Measurements from ENCODE around the gene CSN2. TPM values are rescaled to one million over a fixed set of nuclear protein-coding genes. Genes with fewer than 3 reads are reported as not detected.

The CSN2 gene
- total RNA-seq, 1 experiment from 2014 or later: not detected

DNA sequence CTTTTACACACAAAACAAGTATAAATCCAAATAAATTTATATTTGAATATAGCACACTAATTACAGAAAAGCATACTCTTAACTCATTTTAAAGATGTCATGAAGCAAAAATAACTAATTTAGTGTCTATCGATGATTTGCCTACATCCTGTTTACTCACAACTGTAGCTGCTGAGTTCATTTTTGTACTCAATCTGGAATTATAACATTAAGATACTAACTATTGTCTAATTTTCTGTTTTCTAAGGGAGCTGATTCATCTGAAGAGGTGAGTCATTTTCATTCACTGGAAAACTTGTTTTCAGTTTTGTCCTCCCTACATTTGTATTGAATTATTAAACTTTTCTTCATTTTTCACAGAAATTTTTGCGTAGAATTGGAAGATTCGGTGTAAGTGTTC is 33.9 kb upstream of the CSN2 start:
- Mint-ChIP-seq H3K4me1 (ENCODE audit: low read depth, unreplicated experiment) (no peaks in the 10 kb centered on the region), H3K36me3 (ENCODE audit: insufficient read depth, unreplicated experiment) (no peaks in the 10 kb centered on the region), H3K27ac (ENCODE audit: unreplicated experiment) (no peak overlapping the region), H3K27me3 (ENCODE audit: unreplicated experiment) (no peaks in the 10 kb centered on the region), H3K4me3 (ENCODE audit: low read depth, unreplicated experiment) (no peak overlapping the region), H3K9me3 (ENCODE audit: low read depth, unreplicated experiment) (no peaks in the 10 kb centered on the region)
- intact Hi-C loops (cut with micrococcal nuclease; ENCODE audit: unreplicated experiment): no loop called here
- DNase-seq: no peak
- BruUV-seq (replicated peaks): no TSS peak
- TF ChIP-seq, protein P1, sequence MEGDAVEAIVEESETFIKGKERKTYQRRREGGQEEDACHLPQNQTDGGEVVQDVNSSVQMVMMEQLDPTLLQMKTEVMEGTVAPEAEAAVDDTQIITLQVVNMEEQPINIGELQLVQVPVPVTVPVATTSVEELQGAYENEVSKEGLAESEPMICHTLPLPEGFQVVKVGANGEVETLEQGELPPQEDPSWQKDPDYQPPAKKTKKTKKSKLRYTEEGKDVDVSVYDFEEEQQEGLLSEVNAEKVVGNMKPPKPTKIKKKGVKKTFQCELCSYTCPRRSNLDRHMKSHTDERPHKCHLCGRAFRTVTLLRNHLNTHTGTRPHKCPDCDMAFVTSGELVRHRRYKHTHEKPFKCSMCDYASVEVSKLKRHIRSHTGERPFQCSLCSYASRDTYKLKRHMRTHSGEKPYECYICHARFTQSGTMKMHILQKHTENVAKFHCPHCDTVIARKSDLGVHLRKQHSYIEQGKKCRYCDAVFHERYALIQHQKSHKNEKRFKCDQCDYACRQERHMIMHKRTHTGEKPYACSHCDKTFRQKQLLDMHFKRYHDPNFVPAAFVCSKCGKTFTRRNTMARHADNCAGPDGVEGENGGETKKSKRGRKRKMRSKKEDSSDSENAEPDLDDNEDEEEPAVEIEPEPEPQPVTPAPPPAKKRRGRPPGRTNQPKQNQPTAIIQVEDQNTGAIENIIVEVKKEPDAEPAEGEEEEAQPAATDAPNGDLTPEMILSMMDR (IDR thresholded peaks at IDR 0.05; ENCODE audit: unreplicated experiment): no peak
- CTCF ChIA-PET: no interaction called here

DNA sequence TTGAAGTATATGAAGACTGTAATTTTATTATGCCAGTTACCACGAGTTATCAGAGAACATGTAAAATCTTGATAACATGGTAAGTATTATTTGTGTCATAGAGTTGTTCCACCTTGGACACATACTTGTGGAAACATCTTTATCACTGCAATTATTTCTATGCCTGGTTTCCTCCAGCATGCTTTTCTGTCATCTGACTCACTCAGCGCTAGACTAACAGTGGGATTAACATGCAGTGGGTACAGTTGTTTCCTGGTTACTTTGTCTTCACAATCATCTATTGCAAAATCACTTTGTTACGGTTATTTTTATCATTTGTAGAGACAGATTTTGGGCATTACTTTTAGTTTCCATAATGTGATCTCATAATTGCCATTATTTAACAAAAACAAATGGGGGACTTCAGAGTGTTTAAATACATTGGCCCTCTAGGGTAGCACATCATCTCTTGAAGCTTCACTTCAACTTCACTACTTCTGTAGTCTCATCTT is 30.0 kb upstream of the CSN2 start, which contains the start of gene STATH:
STATH (plus strand) TSS at position 441 of the 491 bp plus-strand sequence. CDS start 2,472 bp downstream, outside the sequence.
- no TSS peak for BruUV-seq (replicated peaks)
- no peaks in the 10 kb centered on the region for H3K36me3 Mint-ChIP-seq (ENCODE audit: insufficient read depth, unreplicated experiment)

DNA sequence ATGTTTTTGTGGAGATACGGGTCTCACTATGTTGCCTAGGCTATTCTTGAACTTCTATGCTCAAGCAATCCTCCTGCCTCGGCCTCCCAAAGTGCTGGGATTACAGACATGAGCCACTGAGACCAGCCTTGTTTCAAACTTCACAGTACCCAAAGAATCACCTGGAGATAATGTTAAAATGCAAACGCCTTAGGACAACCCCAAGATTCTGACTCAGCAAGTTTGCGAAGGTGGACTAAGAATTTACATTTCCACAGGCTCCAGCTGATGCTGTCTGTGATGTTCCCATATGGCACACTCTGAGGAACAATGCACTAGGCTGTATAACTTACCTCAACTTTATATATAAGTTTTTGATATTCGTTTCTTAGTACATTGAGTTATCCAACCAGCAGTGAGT is 29.3 kb upstream of the CSN2 start:
- H3K4me1 Mint-ChIP-seq (ENCODE audit: low read depth, unreplicated experiment): no peaks in the 10 kb centered on the region
- H3K9me3 Mint-ChIP-seq (ENCODE audit: low read depth, unreplicated experiment): peaks cover 2% of the 10 kb centered on the region
- BruUV-seq (replicated peaks): no TSS peak
- TF ChIP-seq, protein P1 (IDR thresholded peaks at IDR 0.05; ENCODE audit: unreplicated experiment): no peak
- H3K27me3 Mint-ChIP-seq (ENCODE audit: unreplicated experiment): no peaks in the 10 kb centered on the region
- no peak for DNase-seq
- CTCF ChIA-PET: no interaction called here
- H3K27ac Mint-ChIP-seq (ENCODE audit: unreplicated experiment): no peak overlapping the region
- no peaks in the 10 kb centered on the region for H3K36me3 Mint-ChIP-seq (ENCODE audit: insufficient read depth, unreplicated experiment)
- intact Hi-C loops (cut with micrococcal nuclease; ENCODE audit: unreplicated experiment): no loop called here
- H3K4me3 Mint-ChIP-seq (ENCODE audit: low read depth, unreplicated experiment): no peak overlapping the region

More for the DNA sequence above, 30.0 kb upstream of the CSN2 start, which contains the start of gene STATH:
- H3K4me1 Mint-ChIP-seq (ENCODE audit: low read depth, unreplicated experiment): no peaks in the 10 kb centered on the region
- no peaks in the 10 kb centered on the region for H3K27me3 Mint-ChIP-seq (ENCODE audit: unreplicated experiment)
- CTCF ChIA-PET: no interaction called here
- H3K27ac Mint-ChIP-seq (ENCODE audit: unreplicated experiment): no peak within 1 kb of the TSS
- TF ChIP-seq, protein P1 (IDR thresholded peaks at IDR 0.05; ENCODE audit: unreplicated experiment): no peak
- intact Hi-C loops (cut with micrococcal nuclease; ENCODE audit: unreplicated experiment): no loop called here
- peaks cover 2% of the 10 kb centered on the region for H3K9me3 Mint-ChIP-seq (ENCODE audit: low read depth, unreplicated experiment)
- H3K4me3 Mint-ChIP-seq (ENCODE audit: low read depth, unreplicated experiment): no peak within 1 kb of the TSS
- no peak for DNase-seq

DNA sequence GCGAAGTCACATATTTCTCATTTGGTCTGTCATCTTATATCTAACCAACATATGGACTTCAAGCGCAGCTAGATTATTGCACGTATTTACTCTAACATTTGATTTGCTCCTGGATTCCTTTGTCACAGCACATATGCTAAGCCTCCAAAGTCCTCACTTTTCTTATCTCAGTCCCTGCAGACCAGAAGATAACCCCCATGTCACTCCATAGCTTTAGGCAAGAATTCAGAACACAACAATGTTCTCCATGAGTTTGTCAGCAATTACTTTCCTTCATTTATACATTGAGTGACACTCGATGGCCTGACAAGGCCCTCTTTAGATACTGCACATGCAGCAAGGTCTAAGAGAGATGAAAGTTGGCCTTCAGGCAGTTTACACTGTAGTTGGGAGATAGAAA is 25.5 kb upstream of the CSN2 start:
- TF ChIP-seq, protein P1 (IDR thresholded peaks at IDR 0.05; ENCODE audit: unreplicated experiment): no peak
- no peak overlapping the region for H3K27ac Mint-ChIP-seq (ENCODE audit: unreplicated experiment)
- H3K9me3 Mint-ChIP-seq (ENCODE audit: low read depth, unreplicated experiment): peaks cover 2% of the 10 kb centered on the region
- BruUV-seq (replicated peaks): no TSS peak
- DNase-seq: no peak
- no peaks in the 10 kb centered on the region for H3K36me3 Mint-ChIP-seq (ENCODE audit: insufficient read depth, unreplicated experiment)
- no peak overlapping the region for H3K4me3 Mint-ChIP-seq (ENCODE audit: low read depth, unreplicated experiment)
- CTCF ChIA-PET: no interaction called here
- H3K4me1 Mint-ChIP-seq (ENCODE audit: low read depth, unreplicated experiment): no peaks in the 10 kb centered on the region
- intact Hi-C loops (cut with micrococcal nuclease; ENCODE audit: unreplicated experiment): no loop called here
- no peaks in the 10 kb centered on the region for H3K27me3 Mint-ChIP-seq (ENCODE audit: unreplicated experiment)

Data from Calu3 (cell line).